GM18507 (cell line): ENCODE results near the gene AGPAT3.

Source experiments
- DNase-seq: peaks from one replicate; pipeline ENCODE4 v3.0.0; 2011; ENCODE audit warnings: low read depth; ENCODE audit not compliant: insufficient read length; ENCODE audit errors: extremely low spot score
- FAIRE-seq: peaks from 2 replicates; lab custom pipeline; 2011; peaks lifted over from hg19 to GRCh38; lab: Jason Lieb, UNC

The AGPAT3 gene

DNA sequence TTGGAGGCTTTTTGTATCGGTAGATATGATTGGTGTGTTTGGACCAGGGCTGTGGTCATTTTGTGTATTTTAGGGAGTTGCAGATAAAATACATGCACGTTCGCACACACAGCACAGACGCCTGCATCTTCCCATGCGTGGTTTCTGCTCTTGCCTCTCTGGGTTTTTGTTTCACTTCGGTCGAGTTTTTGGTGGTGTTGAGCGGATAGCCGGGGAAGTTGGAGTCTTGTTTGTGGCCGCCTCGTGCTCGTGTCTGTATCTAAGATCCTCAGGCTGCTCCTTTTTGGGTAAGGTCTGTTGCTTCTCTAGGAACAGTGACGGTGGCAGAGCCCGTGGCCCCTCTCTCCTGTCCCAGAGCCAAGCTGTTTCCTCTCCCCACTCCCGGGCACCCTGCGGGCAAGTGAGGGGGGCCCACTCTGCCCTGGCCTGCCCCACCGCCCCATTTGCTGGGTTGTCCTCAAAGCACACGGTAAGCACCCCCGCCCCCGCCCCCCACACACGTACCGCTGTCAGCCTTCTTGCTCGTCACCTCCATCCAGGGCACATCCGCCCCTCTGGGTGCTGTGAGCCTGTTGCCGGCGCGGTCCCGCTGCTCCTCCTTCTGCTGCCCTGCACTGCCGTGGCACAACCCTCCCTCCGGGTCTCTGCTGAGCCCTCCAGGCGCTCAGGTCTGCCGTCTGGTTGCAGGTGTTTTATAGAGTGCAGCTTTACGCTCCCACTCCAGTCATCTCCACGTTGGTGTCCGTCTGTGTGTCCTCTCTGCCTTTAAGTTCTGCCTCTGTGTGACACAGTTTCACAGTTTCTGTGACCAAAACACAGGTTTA, 51.9 kb downstream of the AGPAT3 start:
- DNase-seq (no peak), FAIRE-seq (peak; percentile 87)

DNA sequence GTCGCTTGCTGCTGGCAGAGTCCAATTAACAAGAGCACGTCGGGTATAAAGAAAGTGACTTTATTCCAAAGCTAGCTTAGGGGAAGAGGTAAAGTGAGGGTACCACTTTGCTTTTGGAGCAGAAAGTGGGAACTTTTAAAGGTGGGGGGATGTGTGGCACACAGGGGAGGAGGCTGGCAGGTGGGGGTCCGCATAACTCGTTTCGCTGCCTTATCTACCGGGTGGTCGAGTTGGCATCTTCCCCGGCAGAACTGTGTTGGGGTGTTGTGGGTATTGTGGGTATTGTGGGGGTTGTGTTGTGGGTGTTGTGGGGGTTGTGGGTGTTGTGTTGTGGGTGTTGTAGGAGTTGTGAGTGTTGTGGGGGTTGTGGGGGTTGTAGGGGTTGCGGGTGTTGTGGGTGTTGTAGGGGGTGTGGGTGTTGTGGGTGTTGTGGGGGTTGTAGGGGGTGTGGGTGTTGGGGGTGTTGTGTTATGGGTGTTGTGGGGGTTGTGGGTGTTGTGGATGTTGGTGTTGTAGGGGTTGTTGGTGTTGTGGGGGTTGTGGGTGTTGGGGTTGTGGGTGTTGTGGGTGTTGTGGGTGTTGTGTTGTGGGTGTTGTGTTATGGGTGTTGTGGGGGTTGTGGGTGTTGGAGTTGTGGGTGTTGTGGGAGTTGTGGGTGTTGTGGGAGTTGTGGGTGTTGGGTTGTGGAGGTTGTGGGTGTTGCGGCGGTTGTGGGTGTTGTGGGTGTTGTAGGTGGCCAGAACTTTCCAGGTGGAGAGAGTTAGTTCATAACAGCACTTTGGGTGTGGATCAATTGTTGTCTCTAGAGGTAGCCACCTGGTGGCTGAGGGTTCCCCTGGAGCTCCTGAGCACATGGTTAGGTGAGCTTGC, 52.7 kb downstream of the AGPAT3 start:
- DNase-seq = no peak

GRCh38 chr21:43918385-43918947, 53.4 kb downstream of the AGPAT3 start:
- no peak for FAIRE-seq
- no peak for DNase-seq

More for the DNA sequence above, 52.7 kb downstream of the AGPAT3 start:
- peak; percentile 49 for FAIRE-seq

DNA sequence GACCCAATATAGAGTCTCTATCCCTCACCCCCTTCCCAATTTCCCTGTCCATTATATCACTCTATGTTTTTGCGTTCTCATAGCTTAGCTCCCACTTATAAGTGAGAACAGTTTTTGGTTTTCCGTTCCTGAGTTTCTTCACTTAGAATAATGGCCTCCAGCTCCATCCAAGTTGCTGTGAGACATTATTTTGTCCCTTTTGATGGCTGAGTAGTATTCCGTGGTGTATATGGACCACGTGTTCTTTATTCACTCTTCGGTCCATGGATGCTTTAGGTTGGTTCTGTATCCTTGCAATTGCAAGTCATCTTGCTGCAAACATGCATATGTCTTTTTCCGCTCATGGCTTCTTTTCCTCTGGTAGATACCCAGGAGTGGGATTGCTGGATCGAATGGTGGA, 54.3 kb downstream of the AGPAT3 start:
- no peak for FAIRE-seq
- DNase-seq = no peak

DNA sequence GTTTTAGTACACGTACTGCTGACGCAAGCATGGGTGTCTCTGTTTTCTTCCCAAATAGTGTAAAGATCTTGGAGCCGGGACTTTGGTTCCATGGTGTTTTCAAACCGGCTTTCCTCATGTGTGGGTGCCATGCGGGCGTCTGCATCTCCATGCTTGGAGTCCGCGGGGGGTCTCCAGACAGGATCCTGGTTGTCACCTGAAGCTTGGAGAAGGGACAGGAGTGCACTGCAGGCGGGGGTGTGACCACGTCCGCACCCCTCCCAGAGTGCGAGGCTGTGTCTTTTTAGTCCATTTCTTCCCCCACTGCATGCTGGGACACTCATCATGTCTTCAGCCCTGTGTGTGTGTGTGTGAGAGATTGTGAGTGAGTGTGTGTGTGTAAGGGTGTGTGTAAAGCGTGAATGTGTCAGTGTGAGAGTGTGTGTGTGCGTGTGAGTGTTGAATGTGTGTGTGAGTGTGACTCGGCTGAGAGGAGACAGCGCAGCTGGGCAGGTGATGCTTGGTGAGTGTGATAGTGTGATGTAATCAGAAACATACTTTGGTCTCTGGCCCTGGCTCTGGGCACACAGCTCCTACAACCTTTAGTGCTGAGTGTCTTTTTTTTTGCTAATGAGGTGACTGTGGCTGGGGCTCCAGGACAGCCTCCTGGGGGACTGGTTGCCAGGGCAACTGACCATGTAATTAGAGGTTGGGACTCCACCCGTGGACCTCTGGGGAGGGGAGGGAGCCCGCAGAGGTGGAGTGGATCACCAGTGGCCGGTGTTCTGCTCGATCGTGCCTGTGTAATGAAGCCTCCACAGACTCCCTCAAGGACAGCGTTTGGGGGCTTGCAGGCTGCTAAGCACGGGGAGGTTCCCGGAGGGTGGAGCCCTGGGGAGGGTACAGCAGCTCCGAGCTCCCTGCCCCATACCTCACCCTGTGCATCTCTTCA, 55.1 kb downstream of the AGPAT3 start:
- peak; percentile 61 for FAIRE-seq

GRCh38 chr21:43921571-43921978, 56.6 kb downstream of the AGPAT3 start:
- FAIRE-seq (peak; percentile 38), DNase-seq (no peak)

More for the DNA sequence above, 55.1 kb downstream of the AGPAT3 start:
- DNase-seq = no peak

DNA sequence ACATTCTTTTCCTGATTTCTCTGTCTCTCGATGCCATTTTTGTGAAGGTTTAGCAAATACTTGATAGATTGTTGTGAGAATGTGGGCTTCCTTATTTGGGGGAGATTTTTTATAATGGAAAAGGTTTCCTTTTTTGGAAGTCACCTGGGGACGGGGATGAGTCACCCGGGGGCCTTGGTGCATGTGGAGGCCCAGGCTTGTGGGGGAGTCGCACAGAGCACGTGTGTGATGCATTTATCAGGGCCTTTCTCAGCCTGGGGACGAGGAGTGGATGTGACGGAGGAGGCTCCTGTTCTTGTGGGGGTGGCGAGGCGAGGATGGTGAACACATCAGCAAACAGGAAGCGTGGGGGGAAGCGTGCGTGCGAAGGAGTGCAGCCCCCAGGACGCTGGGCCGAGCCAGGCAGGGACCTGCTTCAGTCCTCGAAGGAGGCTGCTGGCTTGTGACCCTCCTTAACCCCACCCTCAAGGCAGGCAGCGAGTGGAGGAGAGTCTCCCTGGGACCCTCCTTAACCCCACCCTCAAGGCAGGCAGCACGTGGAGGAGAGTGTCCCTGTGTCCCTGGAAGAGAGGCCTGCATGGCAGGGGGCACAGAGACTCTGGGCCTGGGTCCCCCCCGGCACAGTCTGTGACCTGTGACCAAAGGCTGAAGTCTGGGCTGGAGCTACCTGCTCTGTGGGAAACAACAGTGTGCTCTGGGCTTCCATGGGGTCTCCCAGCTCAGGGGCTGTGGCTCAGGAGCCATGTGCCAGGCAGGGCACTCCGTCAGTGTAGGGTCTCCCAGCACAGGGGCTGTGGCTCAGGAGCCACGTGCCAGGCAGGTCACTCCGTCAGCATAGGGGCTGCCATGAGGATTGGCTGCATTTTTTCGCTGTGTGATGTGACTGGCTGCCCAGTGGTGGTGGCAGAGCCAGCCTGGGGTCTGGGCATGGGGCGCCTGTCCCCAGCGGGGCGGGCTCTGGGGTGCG, 57.2 kb downstream of the AGPAT3 start:
- DNase-seq (peak; percentile 36), FAIRE-seq (peak; percentile 80)

DNA sequence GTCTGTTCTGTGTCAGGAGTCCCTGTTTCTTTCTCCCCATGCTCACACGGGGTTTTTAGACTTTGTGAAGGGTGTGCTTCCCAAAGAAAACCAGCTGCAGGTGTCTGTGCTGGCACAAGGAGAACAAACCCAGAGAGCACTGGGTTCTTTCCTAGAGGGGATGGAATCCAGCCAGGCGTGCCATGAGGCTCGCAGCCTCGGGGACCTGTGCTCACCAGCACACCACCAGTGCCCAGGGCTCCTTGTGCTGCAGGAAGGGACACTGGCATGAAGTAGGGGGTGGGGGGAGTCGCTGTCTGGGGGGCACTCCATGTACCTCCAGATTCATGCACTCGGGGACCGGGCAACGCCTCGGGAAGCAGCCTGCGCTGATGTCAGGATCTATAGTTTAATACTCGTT, 57.9 kb downstream of the AGPAT3 start:
- no peak for DNase-seq
- no peak for FAIRE-seq

- DNase-seq = no peak
- no peak for FAIRE-seq
Observed at GRCh38 chr21:43923391-43923790, 58.4 kb downstream of the AGPAT3 start.

DNA sequence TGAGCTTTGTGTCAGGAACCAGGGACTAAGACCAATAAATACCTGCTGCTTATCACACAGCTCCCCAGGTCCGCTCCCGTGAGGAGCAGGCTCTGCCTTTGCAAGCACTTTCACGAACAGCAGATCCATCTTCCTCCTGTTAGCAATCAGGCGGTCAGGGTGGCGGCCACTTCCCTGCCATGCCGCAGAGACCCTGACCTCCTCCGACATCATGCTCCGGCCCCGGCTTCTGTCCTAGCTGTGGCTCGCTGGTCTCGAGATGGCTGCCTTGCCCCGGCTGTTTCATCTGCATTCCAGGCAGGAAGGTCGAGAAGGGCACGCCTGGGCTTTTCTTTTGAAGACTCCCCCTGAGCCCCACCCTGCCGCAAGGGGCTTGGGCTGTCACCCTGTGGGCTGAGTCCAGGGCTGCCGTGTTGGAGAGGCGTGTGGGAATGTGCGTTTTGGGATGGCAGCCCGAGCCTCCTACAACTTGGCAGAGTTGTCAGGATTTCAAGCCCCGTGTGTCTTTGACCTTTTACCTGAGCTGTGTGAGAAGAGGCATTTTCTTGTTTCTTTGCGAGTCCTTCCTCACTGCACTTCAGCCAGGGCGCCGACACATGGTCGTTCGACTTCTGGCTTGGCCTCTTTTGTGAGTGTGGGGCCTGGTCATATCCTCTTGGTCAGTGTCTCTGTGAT, 59.5 kb downstream of the AGPAT3 start:
- FAIRE-seq = no peak
- DNase-seq = no peak

GRCh38 chr21:43925096-43925481, 60.1 kb downstream of the AGPAT3 start:
- FAIRE-seq (no peak), DNase-seq (no peak)

- DNase-seq (no peak), FAIRE-seq (no peak)
Observed at GRCh38 chr21:43925609-43926008, 60.6 kb downstream of the AGPAT3 start.

DNA sequence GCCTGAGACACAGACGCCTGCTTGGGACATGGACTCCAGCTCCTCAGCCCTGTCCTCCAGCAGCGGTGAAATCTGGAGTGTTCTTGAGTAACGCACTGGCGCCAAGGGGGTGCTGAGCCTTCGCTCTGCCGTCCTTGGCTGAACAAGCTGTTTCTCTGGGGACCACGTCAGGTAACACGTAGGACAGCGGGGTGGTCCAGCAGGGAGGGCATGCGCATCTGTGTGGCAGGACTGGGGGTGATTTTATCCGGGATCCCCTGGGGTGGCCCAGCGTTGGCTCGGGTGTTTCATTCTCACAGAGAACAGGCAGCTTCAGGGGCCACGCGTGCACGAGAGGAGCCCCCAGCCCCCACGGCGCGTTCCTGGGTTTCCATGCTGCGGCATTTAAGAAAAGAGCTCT, 61.2 kb downstream of the AGPAT3 start:
- DNase-seq (no peak), FAIRE-seq (no peak)

- no peak for FAIRE-seq
Observed at GRCh38 chr21:43927591-43928221, 62.7 kb downstream of the AGPAT3 start.

DNA sequence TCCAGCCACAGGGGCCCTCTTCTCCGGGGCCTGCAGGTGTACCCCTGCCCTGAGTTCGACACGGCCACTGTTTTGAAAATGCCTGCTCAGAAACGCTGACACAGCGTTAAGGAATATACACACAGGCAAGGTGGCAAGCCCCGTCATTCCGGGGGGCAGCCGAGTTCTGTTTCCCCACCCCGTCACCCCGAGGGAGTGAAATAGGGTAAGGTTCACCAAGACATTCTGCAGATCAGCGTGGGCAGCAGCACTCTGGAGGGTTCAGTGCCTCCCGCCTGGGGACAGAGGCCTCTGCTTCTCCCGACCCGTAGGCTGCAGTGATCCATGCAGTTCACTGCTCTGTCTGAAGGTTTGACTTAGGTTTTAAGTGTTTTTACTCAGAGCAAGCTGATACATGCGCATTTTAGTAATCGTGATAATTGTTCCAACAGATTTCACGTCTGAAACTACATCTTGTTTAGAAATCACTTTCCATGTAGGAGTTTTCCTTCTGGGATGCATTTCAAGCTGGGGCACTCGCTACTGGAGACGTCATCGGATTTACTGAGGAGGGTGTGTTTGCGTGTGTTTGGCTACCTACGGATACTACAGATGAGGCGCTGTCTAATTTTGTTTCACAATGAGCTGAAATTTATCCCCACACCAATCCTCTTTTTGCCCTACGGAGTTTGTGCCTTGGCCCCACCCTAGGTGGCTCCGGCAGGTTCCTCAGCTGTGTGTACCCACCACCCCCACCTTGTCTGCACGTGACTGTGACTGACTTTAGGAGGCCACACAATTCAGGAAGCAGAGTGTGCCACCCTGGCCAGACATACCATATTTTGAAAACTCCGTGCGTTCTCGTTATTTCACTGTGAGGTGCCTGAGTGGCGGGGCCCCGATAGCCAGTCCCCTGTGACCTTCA, 63.5 kb downstream of the AGPAT3 start:
- FAIRE-seq (no peak), DNase-seq (no peak)

More at GRCh38 chr21:43927591-43928221, 62.7 kb downstream of the AGPAT3 start:
- no peak for DNase-seq
